ENCODE measurements around the gene ACACA. TPM values are rescaled to one million over a fixed set of nuclear protein-coding genes. Genes with fewer than 3 reads are reported as not detected.
A peak's percentile ranks its signal among the peaks of the same experiment; 100 is the strongest.

Gene ACACA
- total RNA-seq, 1 donor from 2014 or later, result 45.9 TPM

GRCh38 chr17:37234106-37234505 is 172.5 kb downstream of the ACACA start:
- DNase-seq (ENCODE audit: low read depth), result no peak

DNA sequence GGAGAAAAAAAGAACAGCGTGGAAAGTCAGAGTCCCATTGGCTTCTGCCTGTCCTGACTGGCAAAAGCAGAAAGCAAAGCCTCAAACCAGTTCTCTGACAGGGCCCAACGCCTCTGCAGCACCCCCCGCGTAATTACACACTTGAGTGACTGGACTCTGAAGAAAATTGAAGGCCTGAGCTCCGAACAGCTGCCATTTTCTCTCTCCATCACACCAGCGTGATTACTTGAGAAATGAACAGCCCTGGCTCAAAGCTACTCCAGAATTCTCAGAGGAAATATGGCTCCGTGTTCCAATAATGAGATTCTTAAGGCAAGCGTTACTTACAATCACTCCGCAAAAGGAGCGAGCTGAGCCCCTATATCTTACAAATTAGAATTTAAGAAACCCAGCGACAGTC is 173.6 kb downstream of the ACACA start:
- no peak for DNase-seq (ENCODE audit: low read depth)

GRCh38 chr17:37231887-37232286 is 174.7 kb downstream of the ACACA start:
- no peak for DNase-seq (ENCODE audit: low read depth)

GRCh38 chr17:37230633-37231032 is 176.0 kb downstream of the ACACA start:
- DNase-seq (ENCODE audit: low read depth), result no peak

- DNase-seq (ENCODE audit: low read depth), result no peak
These were observed 181.2 kb downstream of the ACACA start for GRCh38 chr17:37225465-37225864.

DNA sequence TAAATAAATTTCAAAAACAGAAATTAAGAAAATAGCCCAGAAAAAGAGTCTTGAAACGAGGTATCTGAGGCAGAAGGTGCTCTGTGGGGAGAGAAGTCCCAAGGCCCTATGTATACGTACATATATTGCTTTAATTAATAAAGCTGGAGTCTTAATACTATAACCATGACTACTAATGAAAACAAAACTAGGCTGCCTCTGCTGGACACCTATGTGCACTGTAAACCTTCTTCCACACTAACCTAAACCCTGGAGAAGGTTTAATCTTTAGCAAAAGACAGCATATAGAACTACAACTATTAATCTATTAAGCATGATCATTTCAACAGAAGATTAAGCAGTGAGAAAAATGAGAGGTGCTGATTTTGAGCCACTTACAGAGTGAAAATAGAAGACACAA is 184.8 kb downstream of the ACACA start:
- no peak for DNase-seq (ENCODE audit: low read depth)

DNA sequence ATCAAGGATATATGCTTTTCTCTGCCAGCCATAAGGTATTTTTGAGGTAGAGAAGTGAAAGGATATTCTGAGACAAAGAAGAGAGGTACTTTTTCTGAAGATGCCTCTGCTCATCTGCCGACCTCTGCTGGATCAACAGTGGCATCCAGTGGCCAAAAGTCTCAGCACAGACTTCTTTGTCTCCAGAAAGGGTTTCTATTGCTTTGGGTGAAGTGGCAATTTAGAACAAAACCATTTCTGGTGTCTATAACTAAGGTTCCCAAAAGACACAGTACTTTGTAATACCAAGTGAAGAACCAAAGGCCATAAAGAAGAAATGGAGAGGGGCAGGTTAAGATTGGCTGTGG is 186.1 kb downstream of the ACACA start:
- DNase-seq (ENCODE audit: low read depth), result peak; percentile 52

- no peak for DNase-seq (ENCODE audit: low read depth)
These were observed 186.6 kb downstream of the ACACA start for GRCh38 chr17:37219876-37220606.

- DNase-seq (ENCODE audit: low read depth), result peak; percentile 46
These were observed 187.8 kb downstream of the ACACA start for GRCh38 chr17:37218849-37219248.

GRCh38 chr17:37214416-37214815 is 192.2 kb downstream of the ACACA start:
- no peak for DNase-seq (ENCODE audit: low read depth)

GRCh38 chr17:37213927-37214326 is 192.7 kb downstream of the ACACA start:
- DNase-seq (ENCODE audit: low read depth), result no peak

DNA sequence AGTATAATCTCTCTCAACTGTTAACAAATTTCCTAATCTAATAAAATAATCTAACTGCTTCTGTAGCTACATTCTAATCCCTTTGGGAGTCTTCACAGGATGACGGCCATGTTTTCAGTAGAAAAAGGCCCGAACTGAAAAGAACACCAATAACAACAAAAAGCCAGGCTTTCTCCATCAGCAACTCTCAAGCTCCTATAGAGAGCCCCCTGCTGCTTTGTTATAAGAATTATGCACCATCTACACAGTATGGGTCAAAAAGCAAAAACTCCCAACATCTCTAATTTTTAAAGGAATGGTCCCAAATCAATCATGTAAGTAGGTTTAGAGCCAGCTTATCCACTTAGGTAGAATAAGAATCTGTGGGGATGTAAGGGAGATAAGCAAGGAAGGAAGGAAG is 194.5 kb downstream of the ACACA start:
- DNase-seq (ENCODE audit: low read depth), result no peak

- no peak for DNase-seq (ENCODE audit: low read depth)
These were observed 195.5 kb downstream of the ACACA start for GRCh38 chr17:37211136-37211535.

GRCh38 chr17:37207103-37207502 is 199.5 kb downstream of the ACACA start:
- DNase-seq (ENCODE audit: low read depth), result no peak

DNA sequence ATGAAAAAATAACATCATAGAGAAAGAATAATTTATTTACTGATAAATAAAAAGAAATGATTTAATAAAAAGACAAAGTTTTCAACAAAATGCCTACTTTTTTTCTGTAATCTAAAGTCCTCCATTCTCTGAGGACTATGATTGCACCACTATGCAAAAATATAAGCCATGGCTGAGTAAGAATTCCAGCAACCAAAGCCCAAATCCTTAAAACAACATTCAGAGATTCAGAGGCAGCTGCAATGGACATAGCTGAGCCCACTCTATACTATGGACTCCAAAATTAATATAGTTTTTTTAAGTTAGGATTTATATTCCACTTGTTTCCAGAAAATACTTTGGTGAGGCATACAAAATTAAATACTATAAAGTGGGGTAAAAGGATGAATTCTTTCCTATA is 200.3 kb downstream of the ACACA start:
- no peak for DNase-seq (ENCODE audit: low read depth)

GRCh38 chr17:37200497-37200896 is 206.1 kb downstream of the ACACA start:
- DNase-seq (ENCODE audit: low read depth), result no peak

- no peak for DNase-seq (ENCODE audit: low read depth)
These were observed 209.3 kb downstream of the ACACA start for GRCh38 chr17:37197336-37197735.

DNA sequence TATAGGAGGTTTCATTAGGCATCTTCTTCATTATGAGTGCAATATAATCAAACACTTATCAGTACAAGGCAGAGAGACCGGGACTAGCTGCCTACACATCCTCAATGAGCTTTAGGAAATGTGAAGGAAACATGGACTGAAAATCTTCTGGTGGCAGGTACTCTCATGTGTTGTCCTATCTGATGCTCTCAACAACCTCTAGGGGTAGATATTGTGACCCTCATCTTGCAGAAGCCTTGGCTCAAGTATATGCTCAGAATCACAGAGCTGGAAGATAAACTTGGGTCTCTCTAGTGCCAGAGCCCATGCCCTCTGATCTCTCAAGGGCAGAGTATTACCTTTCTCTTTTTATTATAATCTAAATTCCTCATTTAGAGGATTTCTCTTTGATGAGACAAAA is 212.4 kb downstream of the ACACA start:
- DNase-seq (ENCODE audit: low read depth), result no peak

GRCh38 chr17:37191219-37191618 is 215.4 kb downstream of the ACACA start:
- no peak for DNase-seq (ENCODE audit: low read depth)

GRCh38 chr17:37190493-37190892 is 216.1 kb downstream of the ACACA start:
- no peak for DNase-seq (ENCODE audit: low read depth)

GRCh38 chr17:37188157-37188556 is 218.5 kb downstream of the ACACA start:
- no peak for DNase-seq (ENCODE audit: low read depth)

GRCh38 chr17:37187262-37187661 is 219.4 kb downstream of the ACACA start:
- no peak for DNase-seq (ENCODE audit: low read depth)

- no peak for DNase-seq (ENCODE audit: low read depth)
These were observed 223.7 kb downstream of the ACACA start for GRCh38 chr17:37182786-37183465.

All from myocyte (in vitro differentiated cells).